RKO (cell line): ENCODE measurements around the gene TMEM240.
A peak's percentile ranks its signal among the peaks of the same experiment; 100 is the strongest.
"Not testable (repeated sequence)": the region's sequence is repeated elsewhere in the genome, so short reads cannot be mapped to it uniquely, and the experiment has no call there.

Experiments
- DNase-seq: peaks from one replicate; pipeline ENCODE4 v3.0.0-alpha.2; 2016; ENCODE audit warnings: low spot score

The TMEM240 gene

GRCh38 chr1:1524750-1525383 is 15.6 kb downstream of the TMEM240 start:
- not testable (repeated sequence) for DNase-seq

- not testable (repeated sequence) for DNase-seq
These were observed 16.8 kb downstream of the TMEM240 start for GRCh38 chr1:1523651-1524050.

GRCh38 chr1:1523226-1523625 is 17.2 kb downstream of the TMEM240 start:
- not testable (repeated sequence) for DNase-seq

- not testable (repeated sequence) for DNase-seq
These were observed 17.9 kb downstream of the TMEM240 start for GRCh38 chr1:1522536-1522935.

- no peak for DNase-seq
These were observed 19.1 kb downstream of the TMEM240 start for GRCh38 chr1:1521331-1521730.

GRCh38 chr1:1519805-1520505 is 20.5 kb downstream of the TMEM240 start:
- not testable (repeated sequence) for DNase-seq

- not testable (repeated sequence) for DNase-seq
These were observed 21.8 kb downstream of the TMEM240 start for GRCh38 chr1:1518621-1519007.

GRCh38 chr1:1517973-1518620 is 22.3 kb downstream of the TMEM240 start:
- DNase-seq = no peak

- not testable (repeated sequence) for DNase-seq
These were observed 23.5 kb downstream of the TMEM240 start for GRCh38 chr1:1516923-1517322.

- DNase-seq = not testable (repeated sequence)
These were observed 26.0 kb downstream of the TMEM240 start for GRCh38 chr1:1514376-1514775.

- not testable (repeated sequence) for DNase-seq
These were observed 26.7 kb downstream of the TMEM240 start for GRCh38 chr1:1513675-1514074.

GRCh38 chr1:1512425-1512824 is 28.0 kb downstream of the TMEM240 start:
- not testable (repeated sequence) for DNase-seq

GRCh38 chr1:1511533-1512285 is 28.7 kb downstream of the TMEM240 start, which contains the start of gene ATAD3A:
Gene ATAD3A (plus strand): TSS chr1:1512162. CDS start chr1:1512269, 107 bp downstream.
- DNase-seq = peak; percentile 96

GRCh38 chr1:1510912-1511532 is 29.4 kb downstream of the TMEM240 start:
- peak; percentile 36 for DNase-seq

- not testable (repeated sequence) for DNase-seq
These were observed 31.0 kb downstream of the TMEM240 start for GRCh38 chr1:1509465-1509850.

GRCh38 chr1:1508775-1509464 is 31.5 kb downstream of the TMEM240 start:
- DNase-seq = not testable (repeated sequence)

GRCh38 chr1:1507305-1507704 is 33.1 kb downstream of the TMEM240 start:
- DNase-seq = no peak

GRCh38 chr1:1505801-1506200 is 34.6 kb downstream of the TMEM240 start:
- DNase-seq = not testable (repeated sequence)

GRCh38 chr1:1505366-1505798 is 35.0 kb downstream of the TMEM240 start:
- peak; percentile 70 for DNase-seq

GRCh38 chr1:1504777-1505365 is 35.6 kb downstream of the TMEM240 start:
- DNase-seq = peak; percentile 77
